Tibial artery (tissue), 4 donors: ENCODE data around the gene RPP21.

ENCODE experiments used
- DNase-seq, 2 donors: peaks; one replicate each; pipeline ENCODE4 v3.0.0-alpha.2; 2019
- H3K27ac ChIP-seq, 2 donors: fragments of 200-600 bp; sonication (generic) in 1 of 2; 1 replicate in 1 of 2; 2 replicates in 1 of 2; pipeline ENCODE4 v1.5.1; 2018 to 2019; ENCODE audit warnings: mild to moderate bottlenecking in 1 of 2
- H3K27me3 ChIP-seq, 2 donors: fragments of 200-600 bp; sonication (generic) in 1 of 2; one replicate each; pipeline versions ENCODE4 v1.5.1 to v1.6.0; 2016 to 2019
- H3K36me3 ChIP-seq, 3 donors: fragments of 200-600 bp; sonication (generic) in 2 of 3; one replicate each; pipeline ENCODE4 v1.5.1; 2016 to 2019; ENCODE audit warnings: mild to moderate bottlenecking in 2 of 3
- H3K4me1 ChIP-seq, 4 donors: fragments of 200-600 bp; sonication (generic) in 2 of 4; 1 replicate in 3 of 4; 2 replicates in 1 of 4; pipeline ENCODE4 v1.5.1; 2016 to 2019
- H3K4me3 ChIP-seq, 2 donors: fragments of 200-600 bp; sonication (generic) in 1 of 2; 1 replicate in 1 of 2; 2 replicates in 1 of 2; pipeline ENCODE4 v1.5.1; 2018 to 2019; ENCODE audit warnings: mild to moderate bottlenecking in 2 of 2
- H3K9me3 ChIP-seq, 3 donors: fragments of 200-600 bp; sonication (generic) in 1 of 3; one replicate each; pipeline ENCODE4 v1.5.1; 2016 to 2019
- intact Hi-C: fragments of 100-400 bp; cut with DNase I; formaldehyde crosslinking; loops from one replicate; pipeline ENCODE4 v1.15.0; 2023; ENCODE audit warnings: low total_unique reads
- TF ChIP-seq, protein P1 (sequence below), 2 experiments: fragments of 200-600 bp in 1 of 2; fragments of 450-650 bp in 1 of 2; IDR thresholded peaks; one replicate each; pipeline ENCODE4 v1.5.1; 2017 to 2019; ENCODE audit warnings: antibody characterized with exemption in 2 of 2, mild to moderate bottlenecking in 1 of 2, moderate library complexity in 1 of 2

Gene RPP21

DNA sequence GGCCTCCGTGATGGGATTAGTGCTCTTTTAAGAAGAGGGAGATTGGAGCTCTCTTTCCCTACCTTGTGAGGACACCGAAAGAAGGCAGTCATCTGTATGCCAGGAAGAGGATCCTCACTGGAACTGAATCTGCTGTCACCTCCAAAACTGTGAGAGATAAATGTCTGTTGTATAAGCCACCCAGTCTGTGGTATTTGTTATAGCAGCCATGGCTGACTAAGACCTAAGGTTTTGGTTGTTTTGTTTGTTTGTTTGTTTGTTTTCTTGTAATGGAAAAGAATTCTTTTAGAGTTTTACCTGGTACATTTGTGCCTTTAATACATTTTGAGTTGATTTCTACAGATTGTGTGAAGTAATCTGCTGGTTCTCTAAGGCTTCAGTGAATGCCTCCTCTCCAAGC, 7.6 kb downstream of the RPP21 start:
- H3K36me3 ChIP-seq, result peaks cover 0 to 2% (median 0%) of the 10 kb centered on the region in 3 donors
- TF ChIP-seq, protein P1, sequence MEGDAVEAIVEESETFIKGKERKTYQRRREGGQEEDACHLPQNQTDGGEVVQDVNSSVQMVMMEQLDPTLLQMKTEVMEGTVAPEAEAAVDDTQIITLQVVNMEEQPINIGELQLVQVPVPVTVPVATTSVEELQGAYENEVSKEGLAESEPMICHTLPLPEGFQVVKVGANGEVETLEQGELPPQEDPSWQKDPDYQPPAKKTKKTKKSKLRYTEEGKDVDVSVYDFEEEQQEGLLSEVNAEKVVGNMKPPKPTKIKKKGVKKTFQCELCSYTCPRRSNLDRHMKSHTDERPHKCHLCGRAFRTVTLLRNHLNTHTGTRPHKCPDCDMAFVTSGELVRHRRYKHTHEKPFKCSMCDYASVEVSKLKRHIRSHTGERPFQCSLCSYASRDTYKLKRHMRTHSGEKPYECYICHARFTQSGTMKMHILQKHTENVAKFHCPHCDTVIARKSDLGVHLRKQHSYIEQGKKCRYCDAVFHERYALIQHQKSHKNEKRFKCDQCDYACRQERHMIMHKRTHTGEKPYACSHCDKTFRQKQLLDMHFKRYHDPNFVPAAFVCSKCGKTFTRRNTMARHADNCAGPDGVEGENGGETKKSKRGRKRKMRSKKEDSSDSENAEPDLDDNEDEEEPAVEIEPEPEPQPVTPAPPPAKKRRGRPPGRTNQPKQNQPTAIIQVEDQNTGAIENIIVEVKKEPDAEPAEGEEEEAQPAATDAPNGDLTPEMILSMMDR (IDR thresholded peaks at IDR 0.05), result no peak
- no peak overlapping the region for H3K4me3 ChIP-seq
- intact Hi-C loops, result no loop called here
- no peak overlapping the region for H3K27ac ChIP-seq
- peaks cover 0 to 3% (median under 1%) of the 10 kb centered on the region in 4 donors for H3K4me1 ChIP-seq
- peaks cover 0 to 31% of the 10 kb centered on the region in 2 donors for H3K27me3 ChIP-seq
- no peaks in the 10 kb centered on the region for H3K9me3 ChIP-seq
- no peak for DNase-seq

DNA sequence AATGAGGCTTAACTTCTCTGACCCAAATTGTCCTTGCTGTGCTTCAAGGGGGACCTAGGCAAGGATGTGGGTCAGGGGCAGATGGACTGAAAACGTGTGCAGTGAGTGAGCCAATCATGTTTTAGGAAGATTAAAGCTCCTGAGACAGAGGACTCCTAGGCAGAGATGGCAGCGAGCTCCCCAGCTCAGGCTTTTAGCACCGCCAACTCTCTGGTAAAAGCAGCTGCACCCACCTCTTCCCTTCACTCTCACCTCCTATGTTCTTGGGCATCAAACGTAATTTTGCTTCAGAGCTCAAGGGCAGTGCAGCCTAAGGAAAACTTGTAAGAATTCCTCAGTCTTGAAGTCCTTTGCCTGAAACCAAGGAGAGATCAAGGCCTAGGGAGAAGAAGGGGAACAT, 10.3 kb downstream of the RPP21 start:
- Histone ChIP-seq H3K4me3 (no peak overlapping the region), H3K4me1 (peaks cover 0 to 10% (median 3%) of the 10 kb centered on the region in 4 donors), H3K27ac (no peak overlapping the region), H3K27me3 (peaks cover 0 to 55% of the 10 kb centered on the region in 2 donors), H3K36me3 (no peaks in the 10 kb centered on the region), H3K9me3 (no peaks in the 10 kb centered on the region)
- intact Hi-C loops, result no loop called here
- TF ChIP-seq, protein P1 (IDR thresholded peaks at IDR 0.05), result no peak
- DNase-seq, result no peak

DNA sequence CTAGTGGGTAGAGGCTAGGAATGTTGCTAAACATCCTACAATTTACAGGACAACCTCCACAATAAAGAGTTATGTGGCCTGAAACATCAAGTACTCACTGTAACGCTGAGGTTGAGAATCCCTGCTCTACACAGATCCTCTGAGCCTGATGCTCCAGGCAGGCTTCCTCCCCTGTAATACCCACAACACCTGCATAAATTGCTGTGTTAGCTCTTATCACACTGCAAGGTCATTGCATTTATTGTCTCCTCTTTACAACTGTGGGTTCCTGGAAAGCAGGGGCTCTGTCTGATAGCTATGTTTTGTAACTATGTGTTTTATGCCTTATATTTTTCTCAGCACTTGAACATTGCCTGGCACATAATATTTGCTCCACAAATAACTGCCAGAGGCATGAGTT, 11.6 kb downstream of the RPP21 start:
- H3K27ac ChIP-seq, result no peak overlapping the region
- TF ChIP-seq, protein P1 (IDR thresholded peaks at IDR 0.05), result no peak
- DNase-seq, result no peak
- no peaks in the 10 kb centered on the region for H3K9me3 ChIP-seq
- H3K27me3 ChIP-seq, result peaks cover 0 to 59% of the 10 kb centered on the region in 2 donors
- H3K4me3 ChIP-seq, result no peak overlapping the region
- no peaks in the 10 kb centered on the region for H3K36me3 ChIP-seq
- H3K4me1 ChIP-seq, result peaks cover 0 to 10% (median 3%) of the 10 kb centered on the region in 4 donors
- intact Hi-C loops, result no loop called here

DNA sequence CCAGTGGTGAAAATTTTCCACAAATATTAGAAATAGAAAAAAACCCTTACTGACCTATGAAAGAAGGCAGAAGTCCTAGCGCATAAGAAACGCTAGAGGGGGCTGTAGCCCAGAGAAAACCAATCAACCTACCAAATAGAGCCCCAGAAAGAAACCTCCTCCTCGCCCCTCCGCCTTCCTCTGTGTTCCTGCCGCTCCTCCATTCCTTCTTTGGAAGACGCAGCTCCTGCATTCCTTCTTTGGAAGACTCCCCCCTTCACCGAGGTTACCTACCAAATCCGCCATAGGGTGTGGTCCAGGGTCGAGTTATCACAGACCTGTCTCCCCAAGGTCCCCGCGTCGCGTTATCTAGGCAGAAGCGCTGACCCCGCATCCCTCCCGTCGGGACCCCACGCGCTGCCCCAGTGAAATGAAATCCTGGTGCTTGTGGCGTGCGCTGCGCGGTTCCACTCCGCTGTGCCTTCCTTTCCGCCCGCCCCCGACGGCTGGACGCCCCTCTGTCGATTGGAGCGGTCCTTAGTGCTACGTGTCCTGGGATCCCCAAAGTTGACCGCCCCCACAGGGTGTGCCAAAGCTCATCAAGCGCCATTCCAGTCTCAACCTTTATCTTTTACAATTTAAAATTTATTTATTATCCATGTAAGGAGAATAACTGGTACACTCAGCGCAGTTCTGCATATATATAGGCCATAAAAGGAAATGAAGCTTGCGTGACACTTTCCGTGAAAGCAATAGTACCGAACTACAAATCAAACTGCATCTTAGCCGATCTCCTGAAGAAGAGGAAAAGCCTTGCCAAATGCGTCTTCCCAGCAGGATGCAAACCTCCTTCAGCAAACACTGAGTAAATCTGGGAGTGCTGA, 13.0 kb downstream of the RPP21 start:
- peaks cover 0 to 57% of the 10 kb centered on the region in 2 donors for H3K27me3 ChIP-seq
- no peak overlapping the region for H3K4me3 ChIP-seq
- H3K36me3 ChIP-seq, result no peaks in the 10 kb centered on the region
- no peaks in the 10 kb centered on the region for H3K9me3 ChIP-seq
- intact Hi-C loops, result no loop called here
- H3K27ac ChIP-seq, result no peak overlapping the region
- TF ChIP-seq, protein P1 (IDR thresholded peaks at IDR 0.05), result peak; percentile 29 to 47
- peaks cover 0 to 10% (median 3%) of the 10 kb centered on the region in 4 donors for H3K4me1 ChIP-seq
- DNase-seq, result no peak

DNA sequence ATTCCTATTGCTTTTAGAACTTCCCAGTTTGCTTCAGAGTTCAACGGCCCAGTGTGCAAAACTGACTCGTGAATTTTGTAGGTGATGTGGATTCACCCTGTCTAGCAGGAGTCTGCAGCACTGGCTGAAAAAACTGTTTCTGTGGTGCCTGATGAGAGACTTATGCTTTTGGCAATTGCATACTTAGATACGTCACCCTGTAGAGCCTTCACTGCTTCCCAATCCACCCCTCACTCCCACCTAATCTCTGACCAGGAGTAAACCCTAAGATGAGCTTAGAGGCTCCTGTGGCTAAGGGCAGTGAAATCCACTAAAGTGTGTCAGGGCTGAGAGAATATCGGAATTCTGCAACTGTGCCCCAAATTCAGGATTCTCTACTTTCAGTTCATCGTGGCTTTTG, 14.3 kb downstream of the RPP21 start:
- peaks cover 0 to 60% of the 10 kb centered on the region in 2 donors for H3K27me3 ChIP-seq
- H3K36me3 ChIP-seq, result no peaks in the 10 kb centered on the region
- TF ChIP-seq, protein P1 (IDR thresholded peaks at IDR 0.05), result no peak
- intact Hi-C loops, result no loop called here
- H3K9me3 ChIP-seq, result no peaks in the 10 kb centered on the region
- no peak for DNase-seq
- H3K4me3 ChIP-seq, result no peak overlapping the region
- no peak overlapping the region for H3K27ac ChIP-seq
- H3K4me1 ChIP-seq, result peaks cover 0 to 10% (median 3%) of the 10 kb centered on the region in 4 donors
